ENCODE results near the gene RHOV. TPM values are rescaled to one million over a fixed set of nuclear protein-coding genes. Genes with fewer than 3 reads are reported as not detected.
A peak's percentile ranks its signal among the peaks of the same experiment; 100 is the strongest.

The RHOV gene
- polyA plus RNA-seq, 1 of the 3 experiments (the other 2 are of a cell fraction) = 0.62 TPM

DNA sequence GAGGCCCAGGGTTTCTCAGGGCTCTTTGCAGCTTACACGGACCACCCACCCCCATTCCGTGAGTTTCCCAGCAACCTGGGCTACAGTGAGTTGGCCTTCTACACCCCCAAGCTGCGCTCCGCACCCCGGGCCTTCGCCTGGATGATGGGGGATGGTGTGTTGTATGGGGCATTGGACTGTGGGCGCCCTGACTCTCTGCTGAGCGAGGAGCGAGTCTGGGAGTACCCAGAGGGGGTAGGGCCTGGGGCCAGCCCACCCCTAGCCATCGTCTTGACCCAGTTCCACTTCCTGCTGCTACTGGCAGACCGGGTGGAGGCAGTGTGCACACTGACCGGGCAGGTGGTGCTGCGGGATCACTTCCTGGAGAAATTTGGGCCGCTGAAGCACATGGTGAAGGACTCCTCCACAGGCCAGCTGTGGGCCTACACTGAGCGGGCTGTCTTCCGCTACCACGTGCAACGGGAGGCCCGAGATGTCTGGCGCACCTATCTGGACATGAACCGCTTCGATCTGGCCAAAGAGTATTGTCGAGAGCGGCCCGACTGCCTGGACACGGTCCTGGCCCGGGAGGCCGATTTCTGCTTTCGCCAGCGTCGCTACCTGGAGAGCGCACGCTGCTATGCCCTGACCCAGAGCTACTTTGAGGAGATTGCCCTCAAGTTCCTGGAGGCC, 25.6 kb upstream of the RHOV start:
- DNase-seq = no peak
- H3F3A ChIP-seq (replicated peaks; ENCODE audit: insufficient read depth) = peaks cover 17% of the 10 kb centered on the region
- H4K20me1 ChIP-seq (ENCODE audit: insufficient read depth) = peaks cover 26% of the 10 kb centered on the region
- H3K4me3 ChIP-seq (ENCODE audit: low read depth in 2 of 2, low read length in 1 of 2) = no peak overlapping the region
- H3K4me1 ChIP-seq (ENCODE audit: control insufficient read depth in 1 of 2, insufficient read depth in 2 of 2, low read depth in 1 of 2, low read length in 1 of 2) = peaks cover 0 to 13% of the 10 kb centered on the region in 2 experiments; a peak in 1 of 4 replicates
- H3K27me3 ChIP-seq (ENCODE audit: insufficient read depth) = no peaks in the 10 kb centered on the region
- CTCF ChIA-PET = interaction anchor here (0.7 to 23.8 kb wide), 6 partner anchors 8 to 286 kb away, joined by 3 to 675 read pairs (median 60); partner anchors contain the start of gene DLL4
- no peak overlapping the region for H3K9ac ChIP-seq
- H3K9me2 ChIP-seq = no peaks in the 10 kb centered on the region
- H3K9me3 ChIP-seq = no peaks in the 10 kb centered on the region
- no peak overlapping the region for H3K4me2 ChIP-seq
- H3K79me2 ChIP-seq (ENCODE audit: insufficient read depth) = peaks cover 45% of the 10 kb centered on the region
- WGBS (ENCODE audit: low lambda C conversion rate) = 91% methylated on average over 8 of the region's 33 CpGs
- TF ChIP-seq MXI1 (IDR thresholded peaks at IDR 0.05; ENCODE audit: low read depth, low read length) = no peak
- no peak for TF ChIP-seq FOXJ3 (CRISPR knock-in tag; IDR thresholded peaks at IDR 0.05)
- TF ChIP-seq JUND (IDR thresholded peaks at IDR 0.05) = no peak
- no peak for TF ChIP-seq SIN3A (IDR thresholded peaks at IDR 0.05; ENCODE audit: borderline replicate concordance, low read depth, low read length)
- TF ChIP-seq RAD21 (IDR thresholded peaks at IDR 0.05; ENCODE audit: low read length) = no peak
- TF ChIP-seq, protein P1, sequence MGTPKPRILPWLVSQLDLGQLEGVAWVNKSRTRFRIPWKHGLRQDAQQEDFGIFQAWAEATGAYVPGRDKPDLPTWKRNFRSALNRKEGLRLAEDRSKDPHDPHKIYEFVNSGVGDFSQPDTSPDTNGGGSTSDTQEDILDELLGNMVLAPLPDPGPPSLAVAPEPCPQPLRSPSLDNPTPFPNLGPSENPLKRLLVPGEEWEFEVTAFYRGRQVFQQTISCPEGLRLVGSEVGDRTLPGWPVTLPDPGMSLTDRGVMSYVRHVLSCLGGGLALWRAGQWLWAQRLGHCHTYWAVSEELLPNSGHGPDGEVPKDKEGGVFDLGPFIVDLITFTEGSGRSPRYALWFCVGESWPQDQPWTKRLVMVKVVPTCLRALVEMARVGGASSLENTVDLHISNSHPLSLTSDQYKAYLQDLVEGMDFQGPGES (IDR thresholded peaks at IDR 0.05; ENCODE audit: low read depth, low read length) = no peak
- TF ChIP-seq, protein P2, sequence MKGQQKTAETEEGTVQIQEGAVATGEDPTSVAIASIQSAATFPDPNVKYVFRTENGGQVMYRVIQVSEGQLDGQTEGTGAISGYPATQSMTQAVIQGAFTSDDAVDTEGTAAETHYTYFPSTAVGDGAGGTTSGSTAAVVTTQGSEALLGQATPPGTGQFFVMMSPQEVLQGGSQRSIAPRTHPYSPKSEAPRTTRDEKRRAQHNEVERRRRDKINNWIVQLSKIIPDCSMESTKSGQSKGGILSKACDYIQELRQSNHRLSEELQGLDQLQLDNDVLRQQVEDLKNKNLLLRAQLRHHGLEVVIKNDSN (IDR thresholded peaks at IDR 0.05; ENCODE audit: borderline replicate concordance, low read depth) = no peak
- no peak for TF ChIP-seq RFX5 (IDR thresholded peaks at IDR 0.05; ENCODE audit: low read length)
- no peak overlapping the region for H3K27ac ChIP-seq (ENCODE audit: low read depth in 2 of 2, low read length in 1 of 2)
- POLR2A ChIA-PET = no interaction called here
- no peak overlapping the region for H2AFZ ChIP-seq (ENCODE audit: low read depth)
- H3K36me3 ChIP-seq (replicated peaks in 1 of 2; ENCODE audit: control insufficient read depth in 1 of 2, insufficient read depth in 2 of 2, low read length in 1 of 2) = peaks cover 19 to 45% of the 10 kb centered on the region in 2 experiments

DNA sequence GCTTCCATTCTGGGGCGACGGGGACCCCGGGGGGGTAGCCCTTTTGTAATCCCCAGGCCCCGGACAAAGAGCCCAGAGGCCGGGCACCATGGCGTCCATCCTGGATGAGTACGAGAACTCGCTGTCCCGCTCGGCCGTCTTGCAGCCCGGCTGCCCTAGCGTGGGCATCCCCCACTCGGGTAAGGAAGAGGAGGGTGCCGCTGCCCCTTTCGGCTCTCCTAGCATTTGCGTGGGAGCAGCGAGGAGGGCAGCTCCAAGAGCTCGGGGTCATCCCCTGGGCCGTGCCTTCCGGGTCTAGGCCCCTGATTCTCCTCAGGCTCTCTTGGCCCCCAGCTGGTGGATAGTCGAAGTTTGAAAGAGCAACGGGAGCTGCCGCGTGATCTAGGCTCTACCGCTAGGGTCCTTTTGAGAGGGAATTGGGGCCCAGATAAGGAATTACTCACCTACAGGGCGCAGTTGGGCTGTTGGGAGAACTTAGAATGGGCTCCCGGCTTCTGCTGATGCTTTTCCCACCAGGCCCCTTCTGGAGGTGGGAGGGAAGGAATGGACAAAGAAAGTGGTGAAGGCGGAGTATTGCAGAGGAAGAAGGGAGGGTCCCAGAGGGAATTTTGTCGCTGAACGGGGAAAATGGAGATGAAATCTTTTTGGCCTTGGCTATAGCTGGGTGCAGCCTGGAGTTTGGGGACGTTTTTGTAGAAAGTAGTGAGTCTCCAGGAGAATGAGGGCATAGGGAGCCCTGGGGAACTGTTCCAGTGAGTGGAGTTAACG, 20.8 kb upstream of the RHOV start:
- H3K9me3 ChIP-seq = no peaks in the 10 kb centered on the region
- H3K27ac ChIP-seq (ENCODE audit: low read depth in 2 of 2, low read length in 1 of 2) = peak overlapping the region; percentile 36 to 85
- H3K9ac ChIP-seq = peak overlapping the region; percentile 86
- peak overlapping the region; percentile 91 for H3K4me2 ChIP-seq
- H3K9me2 ChIP-seq = no peaks in the 10 kb centered on the region
- H3K4me1 ChIP-seq (ENCODE audit: control insufficient read depth in 1 of 2, insufficient read depth in 2 of 2, low read depth in 1 of 2, low read length in 1 of 2) = peaks cover 0 to 14% of the 10 kb centered on the region in 2 experiments; a peak in 1 of 4 replicates
- peak overlapping the region; percentile 66; the same call in 1 of the 2 replicates for H2AFZ ChIP-seq (ENCODE audit: low read depth)
- POLR2A ChIA-PET = interaction anchor here (0.5 to 1.5 kb wide), 8 partner anchors 17 to 138 kb away, joined by 3 to 9 read pairs (median 3); partner anchors contain the start of genes DNAJC17, RHOV and ZFYVE19
- WGBS (ENCODE audit: low lambda C conversion rate) = 2% methylated on average over 12 of the region's 33 CpGs
- H3K36me3 ChIP-seq (replicated peaks in 1 of 2; ENCODE audit: control insufficient read depth in 1 of 2, insufficient read depth in 2 of 2, low read length in 1 of 2) = peaks cover 19% of the 10 kb centered on the region in 2 experiments
- CTCF ChIA-PET = interaction anchor here (0.8 to 23.8 kb wide), 40 partner anchors 10 to 389 kb away, joined by 3 to 675 read pairs (median 4); partner anchors contain the start of genes DLL4, RHOV, RPUSD2 and SPINT1
- peaks cover 31% of the 10 kb centered on the region for H3K79me2 ChIP-seq (ENCODE audit: insufficient read depth)
- peaks cover 11% of the 10 kb centered on the region for H3F3A ChIP-seq (replicated peaks; ENCODE audit: insufficient read depth)
- H3K4me3 ChIP-seq (ENCODE audit: low read depth in 2 of 2, low read length in 1 of 2) = peak overlapping the region; percentile 88 to 91
- H4K20me1 ChIP-seq (ENCODE audit: insufficient read depth) = peaks cover 6% of the 10 kb centered on the region; the same call in 1 of the 2 replicates
- peak; percentile 78 for DNase-seq
- H3K27me3 ChIP-seq (ENCODE audit: insufficient read depth) = no peaks in the 10 kb centered on the region
- TF ChIP-seq, protein P3, sequence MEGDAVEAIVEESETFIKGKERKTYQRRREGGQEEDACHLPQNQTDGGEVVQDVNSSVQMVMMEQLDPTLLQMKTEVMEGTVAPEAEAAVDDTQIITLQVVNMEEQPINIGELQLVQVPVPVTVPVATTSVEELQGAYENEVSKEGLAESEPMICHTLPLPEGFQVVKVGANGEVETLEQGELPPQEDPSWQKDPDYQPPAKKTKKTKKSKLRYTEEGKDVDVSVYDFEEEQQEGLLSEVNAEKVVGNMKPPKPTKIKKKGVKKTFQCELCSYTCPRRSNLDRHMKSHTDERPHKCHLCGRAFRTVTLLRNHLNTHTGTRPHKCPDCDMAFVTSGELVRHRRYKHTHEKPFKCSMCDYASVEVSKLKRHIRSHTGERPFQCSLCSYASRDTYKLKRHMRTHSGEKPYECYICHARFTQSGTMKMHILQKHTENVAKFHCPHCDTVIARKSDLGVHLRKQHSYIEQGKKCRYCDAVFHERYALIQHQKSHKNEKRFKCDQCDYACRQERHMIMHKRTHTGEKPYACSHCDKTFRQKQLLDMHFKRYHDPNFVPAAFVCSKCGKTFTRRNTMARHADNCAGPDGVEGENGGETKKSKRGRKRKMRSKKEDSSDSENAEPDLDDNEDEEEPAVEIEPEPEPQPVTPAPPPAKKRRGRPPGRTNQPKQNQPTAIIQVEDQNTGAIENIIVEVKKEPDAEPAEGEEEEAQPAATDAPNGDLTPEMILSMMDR (IDR thresholded peaks at IDR 0.05) = peak; percentile 63
- TF ChIP-seq MXI1 (IDR thresholded peaks at IDR 0.05; ENCODE audit: low read depth, low read length) (no peak; the same call in 1 of the 2 replicates), YY1 (IDR thresholded peaks at IDR 0.05; ENCODE audit: low read depth) (no peak), RXRA (IDR thresholded peaks at IDR 0.05; ENCODE audit: borderline replicate concordance, low read depth) (no peak), ELF1 (IDR thresholded peaks at IDR 0.05) (peak; percentile 61), MEF2A (IDR thresholded peaks at IDR 0.05; ENCODE audit: borderline replicate concordance, low read depth) (no peak), EZH2phosphoT487 (IDR thresholded peaks at IDR 0.05; ENCODE audit: borderline replicate concordance, low read depth) (no peak), GABPA (IDR thresholded peaks at IDR 0.05; ENCODE audit: low read depth) (no peak), FOXJ3 (CRISPR knock-in tag; IDR thresholded peaks at IDR 0.05) (no peak)
- TF ChIP-seq, protein P4, sequence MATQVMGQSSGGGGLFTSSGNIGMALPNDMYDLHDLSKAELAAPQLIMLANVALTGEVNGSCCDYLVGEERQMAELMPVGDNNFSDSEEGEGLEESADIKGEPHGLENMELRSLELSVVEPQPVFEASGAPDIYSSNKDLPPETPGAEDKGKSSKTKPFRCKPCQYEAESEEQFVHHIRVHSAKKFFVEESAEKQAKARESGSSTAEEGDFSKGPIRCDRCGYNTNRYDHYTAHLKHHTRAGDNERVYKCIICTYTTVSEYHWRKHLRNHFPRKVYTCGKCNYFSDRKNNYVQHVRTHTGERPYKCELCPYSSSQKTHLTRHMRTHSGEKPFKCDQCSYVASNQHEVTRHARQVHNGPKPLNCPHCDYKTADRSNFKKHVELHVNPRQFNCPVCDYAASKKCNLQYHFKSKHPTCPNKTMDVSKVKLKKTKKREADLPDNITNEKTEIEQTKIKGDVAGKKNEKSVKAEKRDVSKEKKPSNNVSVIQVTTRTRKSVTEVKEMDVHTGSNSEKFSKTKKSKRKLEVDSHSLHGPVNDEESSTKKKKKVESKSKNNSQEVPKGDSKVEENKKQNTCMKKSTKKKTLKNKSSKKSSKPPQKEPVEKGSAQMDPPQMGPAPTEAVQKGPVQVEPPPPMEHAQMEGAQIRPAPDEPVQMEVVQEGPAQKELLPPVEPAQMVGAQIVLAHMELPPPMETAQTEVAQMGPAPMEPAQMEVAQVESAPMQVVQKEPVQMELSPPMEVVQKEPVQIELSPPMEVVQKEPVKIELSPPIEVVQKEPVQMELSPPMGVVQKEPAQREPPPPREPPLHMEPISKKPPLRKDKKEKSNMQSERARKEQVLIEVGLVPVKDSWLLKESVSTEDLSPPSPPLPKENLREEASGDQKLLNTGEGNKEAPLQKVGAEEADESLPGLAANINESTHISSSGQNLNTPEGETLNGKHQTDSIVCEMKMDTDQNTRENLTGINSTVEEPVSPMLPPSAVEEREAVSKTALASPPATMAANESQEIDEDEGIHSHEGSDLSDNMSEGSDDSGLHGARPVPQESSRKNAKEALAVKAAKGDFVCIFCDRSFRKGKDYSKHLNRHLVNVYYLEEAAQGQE (IDR thresholded peaks at IDR 0.05; ENCODE audit: low read depth, low read length) = no peak
- TF ChIP-seq, protein P5, sequence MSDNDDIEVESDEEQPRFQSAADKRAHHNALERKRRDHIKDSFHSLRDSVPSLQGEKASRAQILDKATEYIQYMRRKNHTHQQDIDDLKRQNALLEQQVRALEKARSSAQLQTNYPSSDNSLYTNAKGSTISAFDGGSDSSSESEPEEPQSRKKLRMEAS (IDR thresholded peaks at IDR 0.05; ENCODE audit: low read depth) = peak; percentile 49; the same call in 1 of the 2 replicates

All from SK-N-SH (cell line).